Activated B cell treated with CpG ODN at 0.5 μM for 24 hours (primary cell): ENCODE measurements around the gene MGST1. TPM values are rescaled to one million over a fixed set of nuclear protein-coding genes. Genes with fewer than 3 reads are reported as not detected.

Experiments used
- ATAC-seq: fragments of 200-7000 bp; cut with Tn5 transposase; one replicate; pipeline ENCODE4 v1.10.0; 2021; ENCODE audit warnings: low read depth, mild to moderate bottlenecking, moderate library complexity
- CTCF ChIA-PET: fragments of 350-600 bp; sonication (Branson Sonifier 250); formaldehyde crosslinking; loops from one replicate; lab custom pipeline; 2021; ENCODE audit warnings: antibody characterized with exemption; lab: Charles Lee
- POLR2A ChIA-PET: fragments of 350-600 bp; sonication (Branson Sonifier 250); formaldehyde crosslinking; loops from one replicate; lab custom pipeline; 2021; ENCODE audit warnings: antibody characterized with exemption; lab: Charles Lee
- DNase-seq: peaks from one replicate; pipeline ENCODE4 v3.0.0; 2022
- H3K27ac Mint-ChIP-seq: one replicate; pipeline ENCODE4 v1.8.0; 2020; ENCODE audit warnings: mixed read lengths
- H3K27me3 Mint-ChIP-seq: one replicate; pipeline ENCODE4 v1.8.0; 2021; ENCODE audit warnings: mixed read lengths
- H3K36me3 Mint-ChIP-seq: one replicate; pipeline ENCODE4 v1.8.0; 2021; ENCODE audit warnings: low read depth, mixed read lengths
- H3K4me1 Mint-ChIP-seq: one replicate; pipeline ENCODE4 v1.8.0; 2021; ENCODE audit warnings: mixed read lengths
- H3K4me3 Mint-ChIP-seq: one replicate; pipeline ENCODE4 v1.8.0; 2020; ENCODE audit warnings: mild to moderate bottlenecking, mixed read lengths
- H3K9me3 Mint-ChIP-seq: one replicate; pipeline ENCODE4 v1.8.0; 2020; ENCODE audit warnings: mixed read lengths
- intact Hi-C: fragments of 100-400 bp; cut with micrococcal nuclease; formaldehyde crosslinking; loops from one replicate; pipeline ENCODE4 v1.15.1; 2024
- total RNA-seq: library from RNA; stranded (reverse); gene quantifications from 2 replicates; pipeline ENCODE4 v1.2.3, GENCODE V29; 2022
- TF ChIP-seq, protein P1 (sequence below): fragments of 200-600 bp; IDR thresholded peaks from one replicate; pipeline ENCODE4 v1.8.0; 2022; ENCODE audit warnings: antibody characterized with exemption, mild to moderate bottlenecking

MGST1 gene
- total RNA-seq, 1 donor from 2014 or later = not detected

DNA sequence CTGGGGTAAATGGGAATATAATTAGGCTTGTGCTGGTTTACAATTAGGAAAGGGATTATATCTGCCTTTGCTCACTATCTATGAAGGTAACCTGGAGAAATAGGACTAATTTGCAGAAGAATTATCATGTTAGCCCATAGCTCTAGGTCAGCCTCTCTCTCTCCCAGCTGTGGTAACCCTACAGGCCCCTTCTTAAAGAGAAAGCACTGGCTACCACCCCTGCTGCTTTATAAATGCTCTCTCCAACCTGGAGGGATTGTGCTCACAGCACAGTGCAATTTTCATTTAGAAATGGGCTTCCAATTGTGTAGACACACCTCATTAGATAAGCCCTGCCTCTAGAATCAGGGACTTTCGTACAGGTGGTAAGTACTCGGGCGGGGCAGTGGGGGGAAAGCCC is 22.7 kb upstream of the MGST1 start:
- no peak overlapping the region for H3K4me3 Mint-ChIP-seq
- TF ChIP-seq, protein P1, sequence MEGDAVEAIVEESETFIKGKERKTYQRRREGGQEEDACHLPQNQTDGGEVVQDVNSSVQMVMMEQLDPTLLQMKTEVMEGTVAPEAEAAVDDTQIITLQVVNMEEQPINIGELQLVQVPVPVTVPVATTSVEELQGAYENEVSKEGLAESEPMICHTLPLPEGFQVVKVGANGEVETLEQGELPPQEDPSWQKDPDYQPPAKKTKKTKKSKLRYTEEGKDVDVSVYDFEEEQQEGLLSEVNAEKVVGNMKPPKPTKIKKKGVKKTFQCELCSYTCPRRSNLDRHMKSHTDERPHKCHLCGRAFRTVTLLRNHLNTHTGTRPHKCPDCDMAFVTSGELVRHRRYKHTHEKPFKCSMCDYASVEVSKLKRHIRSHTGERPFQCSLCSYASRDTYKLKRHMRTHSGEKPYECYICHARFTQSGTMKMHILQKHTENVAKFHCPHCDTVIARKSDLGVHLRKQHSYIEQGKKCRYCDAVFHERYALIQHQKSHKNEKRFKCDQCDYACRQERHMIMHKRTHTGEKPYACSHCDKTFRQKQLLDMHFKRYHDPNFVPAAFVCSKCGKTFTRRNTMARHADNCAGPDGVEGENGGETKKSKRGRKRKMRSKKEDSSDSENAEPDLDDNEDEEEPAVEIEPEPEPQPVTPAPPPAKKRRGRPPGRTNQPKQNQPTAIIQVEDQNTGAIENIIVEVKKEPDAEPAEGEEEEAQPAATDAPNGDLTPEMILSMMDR = no peak

DNA sequence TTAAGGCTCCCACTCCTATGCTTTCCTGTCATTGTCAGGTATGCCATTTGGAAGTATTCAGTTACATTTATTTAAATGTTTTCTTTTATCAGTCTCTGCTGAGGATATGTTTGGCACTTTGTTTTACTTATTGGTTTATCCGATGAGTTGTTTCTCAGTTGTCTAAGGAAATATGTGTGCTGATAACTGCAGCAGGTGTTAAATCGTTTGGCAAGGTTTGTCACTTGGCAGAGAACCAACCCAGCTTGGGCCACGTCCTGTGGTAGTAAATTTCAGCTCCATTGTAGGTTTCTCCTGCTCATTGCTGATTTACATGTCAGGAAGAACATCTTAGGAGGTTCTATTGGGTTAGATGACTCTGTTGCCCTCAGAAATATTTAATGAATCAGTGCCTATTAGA is 22.0 kb upstream of the MGST1 start:
- Mint-ChIP-seq H3K4me3 (no peak overlapping the region), H3K27ac (no peak overlapping the region), H3K36me3 (no peaks in the 10 kb centered on the region), H3K27me3 (no peaks in the 10 kb centered on the region), H3K4me1 (no peaks in the 10 kb centered on the region), H3K9me3 (peaks cover 7% of the 10 kb centered on the region)
- TF ChIP-seq, protein P1 = no peak
- intact Hi-C loops = no loop called here
- DNase-seq = no peak
- ATAC-seq = no peak
- ChIA-PET CTCF (no interaction called here), POLR2A (no interaction called here)

More for the DNA sequence above, 22.7 kb upstream of the MGST1 start:
- CTCF ChIA-PET = no interaction called here
- peaks cover 7% of the 10 kb centered on the region for H3K9me3 Mint-ChIP-seq
- H3K4me1 Mint-ChIP-seq = no peaks in the 10 kb centered on the region
- no peak overlapping the region for H3K27ac Mint-ChIP-seq
- POLR2A ChIA-PET = no interaction called here
- intact Hi-C loops = no loop called here
- DNase-seq = no peak
- ATAC-seq = no peak
- no peaks in the 10 kb centered on the region for H3K36me3 Mint-ChIP-seq
- no peaks in the 10 kb centered on the region for H3K27me3 Mint-ChIP-seq

DNA sequence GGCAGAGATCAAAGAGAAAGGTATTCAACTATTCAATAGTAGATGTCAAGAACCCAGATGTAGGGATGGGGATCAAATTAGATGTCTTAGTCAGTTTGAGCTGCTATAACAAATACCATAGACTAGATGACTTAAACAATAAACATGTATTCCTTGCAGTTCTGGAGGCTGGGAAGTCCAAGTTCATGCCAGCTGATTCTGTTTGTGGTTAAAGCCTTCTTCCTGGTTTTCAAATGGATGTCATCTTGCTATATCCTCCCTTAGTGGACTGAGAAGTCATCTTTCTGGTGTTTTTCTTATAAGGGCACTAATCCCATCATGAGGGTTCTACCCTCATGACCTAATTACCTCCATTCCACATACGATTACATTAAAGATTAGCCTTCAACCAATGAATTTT is 19.5 kb upstream of the MGST1 start:
- no peaks in the 10 kb centered on the region for H3K27me3 Mint-ChIP-seq
- ChIA-PET POLR2A (no interaction called here), CTCF (no interaction called here)
- intact Hi-C loops = no loop called here
- TF ChIP-seq, protein P1 = no peak
- no peaks in the 10 kb centered on the region for H3K4me1 Mint-ChIP-seq
- peaks cover 6% of the 10 kb centered on the region for H3K9me3 Mint-ChIP-seq
- no peak for ATAC-seq
- DNase-seq = no peak
- no peak overlapping the region for H3K27ac Mint-ChIP-seq
- no peak overlapping the region for H3K4me3 Mint-ChIP-seq
- no peaks in the 10 kb centered on the region for H3K36me3 Mint-ChIP-seq

DNA sequence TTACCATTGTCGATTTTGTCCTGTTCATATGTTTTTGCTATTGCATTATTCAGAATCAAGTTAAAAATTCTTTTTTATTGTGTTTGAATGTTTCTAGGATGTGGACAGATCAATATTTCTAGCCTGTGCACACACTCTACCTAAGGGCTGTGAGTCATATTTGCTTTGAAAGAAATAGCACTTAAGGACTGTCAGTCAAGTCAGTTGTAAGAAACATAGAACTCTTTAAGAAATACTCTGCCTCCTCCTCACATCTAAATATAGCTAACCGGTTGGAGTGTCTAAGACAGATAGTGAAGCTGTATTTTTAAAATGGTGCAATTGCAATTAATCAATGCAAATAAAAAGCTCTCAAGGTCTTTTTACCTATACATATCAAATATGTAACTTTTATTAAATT is 17.9 kb upstream of the MGST1 start:
- CTCF ChIA-PET = no interaction called here

DNA sequence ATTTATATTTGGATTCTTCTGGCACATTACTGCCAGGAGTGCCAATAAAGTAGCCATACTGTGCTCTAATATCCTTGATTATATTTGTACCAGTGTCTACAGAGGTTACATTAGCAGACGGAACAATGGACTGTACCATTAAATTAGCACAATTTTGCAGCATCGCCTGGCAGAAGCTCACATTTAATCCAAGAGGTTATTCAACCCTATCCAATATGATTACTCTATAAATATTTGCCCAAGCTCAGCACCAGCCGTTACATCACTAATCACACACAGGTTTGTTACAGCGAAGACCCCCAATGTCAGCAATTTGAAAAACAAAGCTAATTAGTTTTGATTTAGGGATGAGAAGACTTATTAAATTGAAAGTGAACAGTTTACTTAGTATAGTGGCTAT is 16.9 kb upstream of the MGST1 start:
- H3K4me1 Mint-ChIP-seq = no peaks in the 10 kb centered on the region
- TF ChIP-seq, protein P1 = no peak
- DNase-seq (no peak), ATAC-seq (no peak)
- H3K36me3 Mint-ChIP-seq = no peaks in the 10 kb centered on the region
- intact Hi-C loops = no loop called here
- CTCF ChIA-PET = no interaction called here
- POLR2A ChIA-PET = no interaction called here
- H3K4me3 Mint-ChIP-seq = no peak overlapping the region
- peaks cover 6% of the 10 kb centered on the region for H3K9me3 Mint-ChIP-seq
- no peaks in the 10 kb centered on the region for H3K27me3 Mint-ChIP-seq
- no peak overlapping the region for H3K27ac Mint-ChIP-seq

More for the DNA sequence above, 17.9 kb upstream of the MGST1 start:
- Mint-ChIP-seq H3K4me3 (no peak overlapping the region), H3K4me1 (no peaks in the 10 kb centered on the region), H3K9me3 (peaks cover 6% of the 10 kb centered on the region), H3K36me3 (no peaks in the 10 kb centered on the region), H3K27ac (no peak overlapping the region), H3K27me3 (no peaks in the 10 kb centered on the region)
- intact Hi-C loops = no loop called here
- DNase-seq (no peak), ATAC-seq (no peak)
- TF ChIP-seq, protein P1 = no peak
- POLR2A ChIA-PET = no interaction called here
